H1 (cell line): ENCODE measurements around the gene DISP3. TPM values are rescaled to one million over a fixed set of nuclear protein-coding genes. Genes with fewer than 3 reads are reported as not detected.

Experiments used
- GABPA ChIP-seq: IDR thresholded peaks from 2 replicates; pipeline ENCODE4 v1.6.1; 2011; ENCODE audit warnings: mild to moderate bottlenecking, low read length, moderate library complexity, borderline replicate concordance; ENCODE audit not compliant: insufficient read depth
- polyA plus RNA-seq, 7 experiments: library from polyadenylated mRNA; depleted of rRNA in 3 of 7; stranded (reverse) in 5 of 7; unstranded in 2 of 7; fragments of >200 nt in 5 of 7; fragments of 200-250 nt in 2 of 7; gene quantifications; 1 replicate in 5 of 7; 2 replicates in 1 of 7; 4 replicates in 1 of 7; pipeline versions ENCODE4 v1.2.1 to v1.2.3, GENCODE V29; 2011 to 2013; ENCODE audit warnings: missing spikeins in 2 of 7, mixed read lengths in 2 of 7
- total RNA-seq: library from RNA; stranded (reverse); fragmentation: NEBNext Ultra II Directional; extraction: Animal tissue kit (Norgen Biotek cat#: 25700); gene quantifications from 2 replicates; pipeline ENCODE4 v1.2.1, GENCODE V29; 2021
- TF ChIP-seq, protein P1 (sequence below): IDR thresholded peaks from 2 replicates; pipeline ENCODE4 v1.6.1; 2012; ENCODE audit warnings: inconsistent platforms

DISP3 gene
- total and polyA plus RNA-seq, 2 of the 8 experiments (the other 6 are each of a cell fraction or from before 2014, with no cell fraction given), result 3.4 to 4.6 TPM

DNA sequence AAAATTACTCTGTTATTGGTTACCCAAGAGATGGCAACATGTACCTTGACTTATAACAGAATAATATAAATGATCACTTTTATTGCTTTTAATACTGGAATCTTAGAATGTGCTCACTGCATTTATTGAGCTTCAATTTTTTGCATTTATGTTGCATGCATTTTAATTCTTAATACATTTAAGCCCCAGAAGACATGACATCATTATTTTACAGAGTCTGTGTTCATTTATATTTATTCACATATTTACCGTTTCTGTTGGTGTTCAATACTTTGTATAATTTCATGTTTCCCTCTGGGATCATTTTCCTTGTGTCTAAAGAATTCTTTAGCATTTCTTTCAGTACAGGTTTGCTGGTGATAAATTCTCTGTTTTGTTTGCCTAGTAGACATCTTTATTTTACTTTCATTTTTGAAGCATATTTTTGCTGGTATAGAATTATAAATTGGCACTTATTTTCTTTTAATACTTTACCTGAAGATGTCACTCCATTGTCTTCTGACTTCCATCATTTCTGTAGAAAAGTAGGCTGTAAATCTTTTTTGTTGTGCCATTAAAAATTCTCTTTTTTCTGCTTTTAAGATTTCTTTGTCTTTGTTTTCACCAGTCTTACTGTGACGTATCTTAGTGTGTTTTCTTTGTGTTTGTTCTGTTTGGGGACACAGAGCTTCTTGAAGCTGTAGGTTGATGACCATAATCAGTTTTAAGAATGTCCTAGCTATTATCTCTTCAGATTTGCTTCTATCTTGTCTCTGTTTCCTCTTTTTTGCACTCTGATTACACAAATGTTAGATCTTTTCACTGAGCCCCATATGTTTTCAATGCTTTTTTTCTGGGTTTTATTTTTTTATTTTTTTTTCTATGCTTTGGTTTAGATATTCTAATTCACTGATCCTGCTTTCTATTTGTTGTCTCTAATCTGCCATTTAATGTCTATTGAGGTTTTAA lies 26.9 kb downstream of the DISP3 start (continued):
- TF ChIP-seq GABPA, result no peak
- TF ChIP-seq, protein P1, sequence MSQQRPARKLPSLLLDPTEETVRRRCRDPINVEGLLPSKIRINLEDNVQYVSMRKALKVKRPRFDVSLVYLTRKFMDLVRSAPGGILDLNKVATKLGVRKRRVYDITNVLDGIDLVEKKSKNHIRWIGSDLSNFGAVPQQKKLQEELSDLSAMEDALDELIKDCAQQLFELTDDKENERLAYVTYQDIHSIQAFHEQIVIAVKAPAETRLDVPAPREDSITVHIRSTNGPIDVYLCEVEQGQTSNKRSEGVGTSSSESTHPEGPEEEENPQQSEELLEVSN, result no peak
